Umbilical cord (tissue), 2 donors: ENCODE results near the gene CD151. TPM values are rescaled to one million over a fixed set of nuclear protein-coding genes. Genes with fewer than 3 reads are reported as not detected.

Experiments used
- DNase-seq: peaks from one replicate; pipeline ENCODE4 v3.0.0-alpha.2; 2015; ENCODE audit warnings: low spot score
- total RNA-seq: library from RNA; depleted of rRNA; stranded (reverse); fragments of >200 nt; gene quantifications from one replicate; pipeline ENCODE4 v1.2.3, GENCODE V29; 2014; ENCODE audit warnings: low replicate concordance; ENCODE audit not compliant: insufficient read depth

CD151 gene
- total RNA-seq, 1 donor from 2014 or later: 159 TPM

- no peak for DNase-seq
These were observed 38.7 kb downstream of the CD151 start for GRCh38 chr11:871472-871871.

- no peak for DNase-seq
These were observed 40.0 kb downstream of the CD151 start for GRCh38 chr11:872799-873198.

- no peak for DNase-seq
These were observed 41.0 kb downstream of the CD151 start for GRCh38 chr11:873706-874105.

- DNase-seq: no peak
These were observed 42.5 kb downstream of the CD151 start for GRCh38 chr11:875203-875602.

- DNase-seq: no peak
These were observed 43.1 kb downstream of the CD151 start for GRCh38 chr11:875769-876301.

GRCh38 chr11:876545-876944 is 43.8 kb downstream of the CD151 start:
- DNase-seq: no peak

GRCh38 chr11:877565-877964 is 44.8 kb downstream of the CD151 start:
- DNase-seq: no peak

GRCh38 chr11:880447-880846 is 47.7 kb downstream of the CD151 start:
- no peak for DNase-seq

GRCh38 chr11:882596-882995 is 49.8 kb downstream of the CD151 start:
- no peak for DNase-seq

GRCh38 chr11:883527-883926 is 50.8 kb downstream of the CD151 start:
- DNase-seq: no peak

GRCh38 chr11:884578-885070 is 51.9 kb downstream of the CD151 start:
- no peak for DNase-seq

- DNase-seq: no peak
These were observed 53.8 kb downstream of the CD151 start for GRCh38 chr11:886568-886967.

GRCh38 chr11:887589-887988 is 54.8 kb downstream of the CD151 start:
- no peak for DNase-seq

Other genes starting within 250 kb of the CD151 start
- 16.6 TPM for gene IRF7, start 217.0 kb upstream of the CD151 start, total RNA-seq
- gene CDHR5, start 208.0 kb upstream of the CD151 start, total RNA-seq: not detected
- not detected for gene SCT, start 205.8 kb upstream of the CD151 start, total RNA-seq
- gene DRD4, start 195.7 kb upstream of the CD151 start, total RNA-seq: not detected
- 54.9 TPM for gene DEAF1, start 137.7 kb upstream of the CD151 start, total RNA-seq
- gene TMEM80, start 137.1 kb upstream of the CD151 start, total RNA-seq: 7.7 TPM
- gene EPS8L2, start 126.7 kb upstream of the CD151 start, total RNA-seq: 28.6 TPM
- gene TALDO1, start 85.5 kb upstream of the CD151 start, total RNA-seq: 76.1 TPM
- gene GATD1, start 55.5 kb upstream of the CD151 start, total RNA-seq: 26.2 TPM
- gene CEND1, start 42.9 kb upstream of the CD151 start, total RNA-seq: 1.4 TPM
- 2.2 TPM for gene SLC25A22, start 34.7 kb upstream of the CD151 start, total RNA-seq
- gene PIDD1, start 27.7 kb upstream of the CD151 start, total RNA-seq: 19.3 TPM
- gene RPLP2, start 23.0 kb upstream of the CD151 start, total RNA-seq: 439 TPM
- 6.7 TPM for gene PNPLA2, start 14.0 kb upstream of the CD151 start, total RNA-seq
- 3.1 TPM for gene CRACR2B, start 5.0 kb upstream of the CD151 start, total RNA-seq
- 14.0 TPM for gene POLR2L, start 9.6 kb downstream of the CD151 start, total RNA-seq
- 43.8 TPM for gene TSPAN4, start 9.9 kb downstream of the CD151 start, total RNA-seq
- 69.6 TPM for gene CHID1, start 77.9 kb downstream of the CD151 start, total RNA-seq
- gene AP2A2, start 92.9 kb downstream of the CD151 start, total RNA-seq: 24.1 TPM
- 0.24 TPM for gene MUC6, start 203.8 kb downstream of the CD151 start, total RNA-seq
- under 0.01 TPM for gene MUC2, start 241.9 kb downstream of the CD151 start, total RNA-seq